ENCODE results near the gene ACSL3. TPM values are rescaled to one million over a fixed set of nuclear protein-coding genes. Genes with fewer than 3 reads are reported as not detected.
"Not testable (repeated sequence)": the region's sequence is repeated elsewhere in the genome, so short reads cannot be mapped to it uniquely, and the experiment has no call there.

ACSL3 gene
- polyA plus RNA-seq, 1 donor from 2014 or later = 119 TPM

DNA sequence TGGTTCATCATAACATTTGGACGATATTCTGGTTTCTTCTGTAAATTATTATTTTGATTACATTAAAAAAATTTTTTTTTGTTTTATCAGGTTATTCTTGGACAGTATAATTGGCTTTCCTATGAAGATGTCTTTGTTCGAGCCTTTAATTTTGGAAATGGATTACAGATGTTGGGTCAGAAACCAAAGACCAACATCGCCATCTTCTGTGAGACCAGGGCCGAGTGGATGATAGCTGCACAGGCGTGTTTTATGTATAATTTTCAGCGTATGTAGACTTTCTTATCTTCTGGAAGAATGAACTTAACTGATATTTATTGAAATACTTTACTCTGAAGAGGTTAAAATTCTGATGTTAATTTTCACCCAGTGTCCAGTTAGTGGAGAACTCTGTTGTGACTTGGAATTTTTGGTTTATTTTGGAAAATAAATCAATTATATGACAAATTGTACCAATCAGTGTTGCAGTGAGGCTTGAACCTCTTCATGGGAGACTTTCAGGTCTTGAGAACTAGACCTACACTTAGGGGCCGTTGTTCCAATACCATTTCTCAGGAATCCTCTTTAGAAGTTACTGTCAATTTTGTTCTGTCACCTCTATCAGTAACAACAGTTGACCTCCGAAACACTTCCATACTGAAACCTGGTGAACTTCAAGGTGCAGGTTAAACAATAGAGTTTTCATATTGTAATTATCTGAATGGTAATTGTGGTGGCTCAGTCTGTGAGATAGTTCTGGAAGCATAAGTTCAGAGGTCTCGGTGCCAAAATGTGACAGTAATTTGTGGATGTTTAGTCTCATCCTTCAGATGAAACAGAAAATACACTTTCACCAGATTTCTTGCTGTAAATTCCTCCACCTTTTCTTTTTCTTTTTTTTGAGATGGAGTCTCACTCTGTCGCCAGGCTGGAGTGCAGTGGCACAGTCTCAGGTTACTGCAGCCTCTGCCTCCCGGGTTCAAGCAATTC, 55.7 kb downstream of the ACSL3 start:
- no peak overlapping the region for H2AFZ ChIP-seq (ENCODE audit: low read depth, low read length)
- H3K4me2 ChIP-seq (ENCODE audit: low read length) = no peak overlapping the region
- no peaks in the 10 kb centered on the region for H3F3A ChIP-seq (ENCODE audit: insufficient read depth, low read length, poor library complexity, severe bottlenecking)
- no peak overlapping the region for H3K9ac ChIP-seq (ENCODE audit: low read length)
- no peak overlapping the region for H3K4me3 ChIP-seq (ENCODE audit: low read length)
- no peaks in the 10 kb centered on the region for H3K27me3 ChIP-seq (ENCODE audit: insufficient read depth, low read depth, low read length)
- H3K9me2 ChIP-seq (ENCODE audit: insufficient read depth, low read length) = no peaks in the 10 kb centered on the region
- peaks cover 18% of the 10 kb centered on the region for H3K79me2 ChIP-seq (replicated peaks; ENCODE audit: insufficient read depth, low read length)
- H3K36me3 ChIP-seq (ENCODE audit: insufficient read depth, low read length) = no peaks in the 10 kb centered on the region
- H4K20me1 ChIP-seq (ENCODE audit: insufficient read depth) = no peaks in the 10 kb centered on the region
- H3K9me3 ChIP-seq (ENCODE audit: low read length) = no peaks in the 10 kb centered on the region
- no peak overlapping the region for H3K27ac ChIP-seq (ENCODE audit: low read length)
- TF ChIP-seq TAF1 (IDR thresholded peaks at IDR 0.05; ENCODE audit: low read depth) (no peak), POLR2AphosphoS5 (IDR thresholded peaks at IDR 0.05) (no peak), MXI1 (conservative IDR thresholded peaks at IDR 0.05; ENCODE audit: poor library complexity, severe bottlenecking) (no peak), EP300 (conservative IDR thresholded peaks at IDR 0.05; ENCODE audit: poor library complexity, severe bottlenecking) (no peak), RAD21 (conservative IDR thresholded peaks at IDR 0.05) (no peak), EZH2 (IDR thresholded peaks at IDR 0.05; ENCODE audit: borderline replicate concordance, insufficient read depth, low read length, poor library complexity, severe bottlenecking) (no peak), SMC3 (conservative IDR thresholded peaks at IDR 0.05; ENCODE audit: poor library complexity) (no peak)
- TF ChIP-seq, protein P1, sequence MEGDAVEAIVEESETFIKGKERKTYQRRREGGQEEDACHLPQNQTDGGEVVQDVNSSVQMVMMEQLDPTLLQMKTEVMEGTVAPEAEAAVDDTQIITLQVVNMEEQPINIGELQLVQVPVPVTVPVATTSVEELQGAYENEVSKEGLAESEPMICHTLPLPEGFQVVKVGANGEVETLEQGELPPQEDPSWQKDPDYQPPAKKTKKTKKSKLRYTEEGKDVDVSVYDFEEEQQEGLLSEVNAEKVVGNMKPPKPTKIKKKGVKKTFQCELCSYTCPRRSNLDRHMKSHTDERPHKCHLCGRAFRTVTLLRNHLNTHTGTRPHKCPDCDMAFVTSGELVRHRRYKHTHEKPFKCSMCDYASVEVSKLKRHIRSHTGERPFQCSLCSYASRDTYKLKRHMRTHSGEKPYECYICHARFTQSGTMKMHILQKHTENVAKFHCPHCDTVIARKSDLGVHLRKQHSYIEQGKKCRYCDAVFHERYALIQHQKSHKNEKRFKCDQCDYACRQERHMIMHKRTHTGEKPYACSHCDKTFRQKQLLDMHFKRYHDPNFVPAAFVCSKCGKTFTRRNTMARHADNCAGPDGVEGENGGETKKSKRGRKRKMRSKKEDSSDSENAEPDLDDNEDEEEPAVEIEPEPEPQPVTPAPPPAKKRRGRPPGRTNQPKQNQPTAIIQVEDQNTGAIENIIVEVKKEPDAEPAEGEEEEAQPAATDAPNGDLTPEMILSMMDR (IDR thresholded peaks at IDR 0.05; ENCODE audit: poor library complexity, severe bottlenecking) = no peak
- TF ChIP-seq, protein P2, sequence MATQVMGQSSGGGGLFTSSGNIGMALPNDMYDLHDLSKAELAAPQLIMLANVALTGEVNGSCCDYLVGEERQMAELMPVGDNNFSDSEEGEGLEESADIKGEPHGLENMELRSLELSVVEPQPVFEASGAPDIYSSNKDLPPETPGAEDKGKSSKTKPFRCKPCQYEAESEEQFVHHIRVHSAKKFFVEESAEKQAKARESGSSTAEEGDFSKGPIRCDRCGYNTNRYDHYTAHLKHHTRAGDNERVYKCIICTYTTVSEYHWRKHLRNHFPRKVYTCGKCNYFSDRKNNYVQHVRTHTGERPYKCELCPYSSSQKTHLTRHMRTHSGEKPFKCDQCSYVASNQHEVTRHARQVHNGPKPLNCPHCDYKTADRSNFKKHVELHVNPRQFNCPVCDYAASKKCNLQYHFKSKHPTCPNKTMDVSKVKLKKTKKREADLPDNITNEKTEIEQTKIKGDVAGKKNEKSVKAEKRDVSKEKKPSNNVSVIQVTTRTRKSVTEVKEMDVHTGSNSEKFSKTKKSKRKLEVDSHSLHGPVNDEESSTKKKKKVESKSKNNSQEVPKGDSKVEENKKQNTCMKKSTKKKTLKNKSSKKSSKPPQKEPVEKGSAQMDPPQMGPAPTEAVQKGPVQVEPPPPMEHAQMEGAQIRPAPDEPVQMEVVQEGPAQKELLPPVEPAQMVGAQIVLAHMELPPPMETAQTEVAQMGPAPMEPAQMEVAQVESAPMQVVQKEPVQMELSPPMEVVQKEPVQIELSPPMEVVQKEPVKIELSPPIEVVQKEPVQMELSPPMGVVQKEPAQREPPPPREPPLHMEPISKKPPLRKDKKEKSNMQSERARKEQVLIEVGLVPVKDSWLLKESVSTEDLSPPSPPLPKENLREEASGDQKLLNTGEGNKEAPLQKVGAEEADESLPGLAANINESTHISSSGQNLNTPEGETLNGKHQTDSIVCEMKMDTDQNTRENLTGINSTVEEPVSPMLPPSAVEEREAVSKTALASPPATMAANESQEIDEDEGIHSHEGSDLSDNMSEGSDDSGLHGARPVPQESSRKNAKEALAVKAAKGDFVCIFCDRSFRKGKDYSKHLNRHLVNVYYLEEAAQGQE (IDR thresholded peaks at IDR 0.05; ENCODE audit: borderline replicate concordance) = no peak

DNA sequence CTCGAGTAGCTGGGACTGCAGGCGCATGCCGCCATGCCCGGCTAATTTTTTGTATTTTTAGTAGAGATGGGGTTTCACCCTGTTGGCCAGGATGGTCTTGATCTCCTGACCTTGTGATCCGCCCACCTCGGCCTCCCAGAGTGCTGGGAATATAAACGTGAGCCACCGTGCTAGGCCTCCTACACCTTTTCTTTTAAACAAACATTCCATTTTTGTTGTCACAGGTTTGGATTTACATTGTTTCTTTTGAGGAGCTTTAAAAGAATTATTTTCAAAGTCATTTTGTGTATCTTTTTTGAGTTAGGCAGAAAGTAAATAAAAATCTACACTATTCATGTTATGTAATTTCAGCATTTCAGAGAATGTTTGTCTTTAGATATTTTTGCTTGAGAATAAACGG, 56.4 kb downstream of the ACSL3 start:
- not testable (repeated sequence) for H3K36me3 ChIP-seq (ENCODE audit: insufficient read depth, low read length)

More for the DNA sequence above, 56.4 kb downstream of the ACSL3 start:
- not testable (repeated sequence) for H3K9ac ChIP-seq (ENCODE audit: low read length); H4K20me1 ChIP-seq (ENCODE audit: insufficient read depth); H3K4me3 ChIP-seq (ENCODE audit: low read length); H3K4me2 ChIP-seq (ENCODE audit: low read length); H3K9me2 ChIP-seq (ENCODE audit: insufficient read depth, low read length); H3K9me3 ChIP-seq (ENCODE audit: low read length); H3K27me3 ChIP-seq (ENCODE audit: insufficient read depth, low read depth, low read length); H2AFZ ChIP-seq (ENCODE audit: low read depth, low read length); H3K27ac ChIP-seq (ENCODE audit: low read length); H3F3A ChIP-seq (ENCODE audit: insufficient read depth, low read length, poor library complexity, severe bottlenecking)
- H3K79me2 ChIP-seq (replicated peaks; ENCODE audit: insufficient read depth, low read length) = peaks cover 14% of the 10 kb centered on the region

Measured in neural cell (in vitro differentiated cells).